Endothelial cell of umbilical vein (primary cell): ENCODE results near the gene ZIC4. TPM values are rescaled to one million over a fixed set of nuclear protein-coding genes. Genes with fewer than 3 reads are reported as not detected.
A peak's percentile ranks its signal among the peaks of the same experiment; 100 is the strongest.

Source experiments
- BruUV-seq: library from RNA; stranded (reverse); fragments of 400-500 nt; replicated peaks from 2 replicates; lab custom pipeline; 2021; lab: Mats Ljungman, UMichigan
- CTCF ChIA-PET: fragments of 300-600, 350-600 bp; sonication (Branson Sonifier 250); formaldehyde crosslinking; loops from one replicate; lab custom pipeline; 2021; ENCODE audit warnings: antibody characterized with exemption, inconsistent platforms; lab: Charles Lee
- POLR2A ChIA-PET: fragments of 300-600, 350-600 bp; sonication (Branson Sonifier 250); formaldehyde crosslinking; loops from one replicate; lab custom pipeline; 2021; ENCODE audit warnings: antibody characterized with exemption, inconsistent platforms; lab: Charles Lee
- DNase-seq: peaks from one replicate; pipeline ENCODE4 v3.0.0-alpha.2; 2011; ENCODE audit warnings: low read depth, low spot score
- FAIRE-seq: peaks from 2 replicates; lab custom pipeline; 2011; peaks lifted over from hg19 to GRCh38; lab: Jason Lieb, UNC
- H2AFZ ChIP-seq: 2 replicates; pipeline ENCODE4 v1.6.0; 2012; ENCODE audit warnings: low read depth, low read length, control low read depth, inconsistent platforms
- H3K27ac ChIP-seq: 2 replicates; pipeline ENCODE4 v1.5.1; 2011; ENCODE audit warnings: low read depth, mild to moderate bottlenecking, control low read depth, low read length, moderate library complexity; ENCODE audit not compliant: insufficient read depth
- H3K27me3 ChIP-seq, 2 experiments: 2 replicates each; pipeline versions ENCODE4 v1.6.0 to v1.6.1; 2011; ENCODE audit warnings: low read length in 2 of 2, mixed read lengths in 1 of 2; ENCODE audit not compliant: control insufficient read depth in 2 of 2, insufficient read depth in 2 of 2
- H3K36me3 ChIP-seq, 2 experiments: 2 replicates in 1 of 2; 3 replicates in 1 of 2; pipeline ENCODE4 v1.5.1; 2011; ENCODE audit warnings: low read length in 2 of 2, mild to moderate bottlenecking in 1 of 2, moderate library complexity in 1 of 2; ENCODE audit not compliant: control insufficient read depth in 2 of 2, insufficient read depth in 2 of 2; ENCODE audit errors: extremely low read depth in 1 of 2
- H3K4me1 ChIP-seq: 3 replicates; pipeline ENCODE4 v1.5.1; 2011; ENCODE audit warnings: mild to moderate bottlenecking, low read length; ENCODE audit not compliant: control insufficient read depth, insufficient read depth; ENCODE audit errors: extremely low read depth
- H3K4me2 ChIP-seq: 2 replicates; pipeline ENCODE4 v1.6.1; 2011; ENCODE audit warnings: low read length, control low read depth, mixed read lengths; ENCODE audit not compliant: insufficient read depth
- H3K4me3 ChIP-seq, 3 experiments: fragments of 200-600 bp in 1 of 3; sonication (generic), shearing (Covaris generic) in 1 of 3; replicated peaks in 1 of 3; 2 replicates each; pipeline ENCODE4 v1.5.1; 2011 to 2016; ENCODE audit warnings: control low read depth in 3 of 3, low read length in 3 of 3, mild to moderate bottlenecking in 2 of 3, inconsistent platforms in 1 of 3, low read depth in 1 of 3, moderate library complexity in 1 of 3; ENCODE audit not compliant: insufficient read depth in 1 of 3
- H3K79me2 ChIP-seq: 2 replicates; pipeline ENCODE4 v1.6.0; 2012; ENCODE audit warnings: low read length, inconsistent platforms; ENCODE audit not compliant: control insufficient read depth, insufficient read depth
- H3K9ac ChIP-seq: replicated peaks from 2 replicates; pipeline ENCODE3; 2011; ENCODE audit warnings: low read length, control low read depth; ENCODE audit not compliant: insufficient read depth; ENCODE audit errors: extremely low read depth
- H3K9me1 ChIP-seq: replicated peaks from 3 replicates; pipeline ENCODE4 v1.6.0; 2011; ENCODE audit warnings: mild to moderate bottlenecking, low read length; ENCODE audit not compliant: control insufficient read depth, insufficient read depth; ENCODE audit errors: extremely low read depth
- H3K9me3 ChIP-seq: replicated peaks from 2 replicates; pipeline ENCODE4 v1.5.1; 2012; ENCODE audit warnings: low read length, inconsistent platforms; ENCODE audit not compliant: control insufficient read depth, insufficient read depth
- H4K20me1 ChIP-seq: replicated peaks from 2 replicates; pipeline ENCODE3; 2011; ENCODE audit warnings: mild to moderate bottlenecking, low read length; ENCODE audit not compliant: control insufficient read depth, insufficient read depth; ENCODE audit errors: extremely low read depth
- EZH2 ChIP-seq: IDR thresholded peaks from 2 replicates; pipeline ENCODE4 v1.6.1; 2012; ENCODE audit warnings: borderline replicate concordance, low read depth, mild to moderate bottlenecking, moderate library complexity, low read length, inconsistent platforms; ENCODE audit not compliant: severe bottlenecking
- GATA2 ChIP-seq: IDR thresholded peaks from 2 replicates; pipeline ENCODE4 v1.7.0; 2011; ENCODE audit warnings: low read depth, mild to moderate bottlenecking, moderate library complexity, mixed read lengths, low read length; ENCODE audit not compliant: insufficient read length, insufficient read depth
- MAX ChIP-seq: IDR thresholded peaks from 2 replicates; pipeline ENCODE4 v1.6.1; 2011; ENCODE audit not compliant: insufficient read depth, insufficient read length
- POLR2A ChIP-seq: IDR thresholded peaks from 2 replicates; pipeline ENCODE4 v1.6.1; 2012; ENCODE audit warnings: low read depth, mild to moderate bottlenecking, control low read depth, low read length
- dilution Hi-C: fragments of 300-500 bp; cut with MboI; formaldehyde crosslinking; loops from one replicate; pipeline ENCODE4 v1.15.0; 2019; ENCODE audit warnings: low sequenced_read_pairs; ENCODE audit not compliant: extremely low pct_ligation_motif_present
- intact Hi-C: fragments of 100-400 bp; cut with micrococcal nuclease; formaldehyde crosslinking; loops from one replicate; pipeline ENCODE4 v1.10.0; 2022
- polyA plus RNA-seq, 4 experiments: library from polyadenylated mRNA; depleted of rRNA in 3 of 4; stranded (reverse) in 3 of 4; unstranded in 1 of 4; fragments of >200 nt; gene quantifications; 2 replicates each; pipeline versions ENCODE4 v1.2.1 to v1.2.3, GENCODE V29; 2011 to 2012; ENCODE audit warnings: missing spikeins in 1 of 4
- total RNA-seq: library from RNA; stranded (reverse); gene quantifications from 2 replicates; pipeline ENCODE4 v1.2.3, GENCODE V29; 2021

Gene ZIC4
- total and polyA plus RNA-seq, 2 donors (not counting 3 experiments of a cell fraction or from before 2014, with no cell fraction given) = not detected

GRCh38 chr3:147422601-147423536, 16.5 kb upstream of the ZIC4 start:
- no peak for DNase-seq
- no peaks in the 10 kb centered on the region for H3K36me3 ChIP-seq
- H3K9me1 ChIP-seq = no peaks in the 10 kb centered on the region
- peaks cover 75 to 100% of the 10 kb centered on the region in 2 experiments for H3K27me3 ChIP-seq
- H3K79me2 ChIP-seq = no peaks in the 10 kb centered on the region
- CTCF ChIA-PET = interaction anchor here (1.0 to 1.2 kb wide), 2 partner anchors 39 to 194 kb away, joined by 3 to 4 read pairs; no protein-coding TSS in a partner anchor
- H3K4me3 ChIP-seq = no peak overlapping the region
- POLR2A ChIA-PET = interaction anchor here (0.6 kb wide), 1 partner anchor 29 kb away, joined by 3 read pairs; no protein-coding TSS in a partner anchor
- no peak overlapping the region for H2AFZ ChIP-seq
- intact Hi-C loops (no loop called here), dilution Hi-C loops (no loop called here)
- no peak overlapping the region for H3K4me2 ChIP-seq
- peak; percentile 76 for TF ChIP-seq EZH2
- no peak for TF ChIP-seq GATA2
- TF ChIP-seq POLR2A = no peak
- no peaks in the 10 kb centered on the region for H3K9me3 ChIP-seq
- H3K27ac ChIP-seq = no peak overlapping the region
- no TSS peak for BruUV-seq
- no peak overlapping the region for H3K9ac ChIP-seq
- peaks cover 4% of the 10 kb centered on the region for H3K4me1 ChIP-seq
- peaks cover 3% of the 10 kb centered on the region for H4K20me1 ChIP-seq
- FAIRE-seq = no peak

DNA sequence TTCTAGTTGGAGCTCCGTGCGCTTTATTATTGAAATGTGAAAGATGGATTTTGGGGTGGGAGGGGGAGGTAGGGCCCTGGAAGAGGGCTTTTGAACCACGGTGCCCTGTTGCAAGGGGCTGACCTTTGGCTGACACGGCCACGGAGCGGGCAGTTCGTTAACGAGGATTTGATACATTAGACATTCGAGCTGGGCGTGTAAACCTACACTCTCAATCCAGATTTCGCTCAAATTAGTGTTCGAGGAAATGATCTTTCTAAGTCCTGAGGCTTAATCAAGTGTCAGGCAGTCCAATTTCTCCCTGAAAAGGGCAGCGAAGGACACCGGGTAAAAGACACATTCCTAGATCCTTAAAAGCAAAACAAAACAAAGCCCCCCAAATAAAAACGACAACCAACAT, 15.9 kb upstream of the ZIC4 start:
- CTCF ChIA-PET = interaction anchor here (1.0 to 1.5 kb wide), 3 partner anchors 39 to 195 kb away, joined by 3 to 4 read pairs (median 3); no protein-coding TSS in a partner anchor
- Histone ChIP-seq H3K4me1 (peaks cover 4% of the 10 kb centered on the region), H3K4me2 (no peak overlapping the region), H3K9ac (no peak overlapping the region), H4K20me1 (peaks cover 3% of the 10 kb centered on the region), H3K4me3 (no peak overlapping the region), H3K27ac (no peak overlapping the region), H3K79me2 (no peaks in the 10 kb centered on the region), H3K9me1 (no peaks in the 10 kb centered on the region), H2AFZ (no peak overlapping the region), H3K36me3 (no peaks in the 10 kb centered on the region), H3K9me3 (no peaks in the 10 kb centered on the region), H3K27me3 (peaks cover 80 to 100% of the 10 kb centered on the region in 2 experiments)
- POLR2A ChIA-PET = no interaction called here
- dilution Hi-C loops = no loop called here
- peak; percentile 2 for TF ChIP-seq EZH2
- no peak for TF ChIP-seq MAX
- FAIRE-seq (no peak), DNase-seq (no peak)
- intact Hi-C loops = no loop called here
- no TSS peak for BruUV-seq
